Amygdala (tissue), 56 donors: ENCODE results near the gene SPEF2.

Source experiments
- DNase-seq, 56 donors: peaks; one replicate each; lab custom pipeline; 2025; lab: John Stamatoyannopoulos, UW

SPEF2 gene, protein sequence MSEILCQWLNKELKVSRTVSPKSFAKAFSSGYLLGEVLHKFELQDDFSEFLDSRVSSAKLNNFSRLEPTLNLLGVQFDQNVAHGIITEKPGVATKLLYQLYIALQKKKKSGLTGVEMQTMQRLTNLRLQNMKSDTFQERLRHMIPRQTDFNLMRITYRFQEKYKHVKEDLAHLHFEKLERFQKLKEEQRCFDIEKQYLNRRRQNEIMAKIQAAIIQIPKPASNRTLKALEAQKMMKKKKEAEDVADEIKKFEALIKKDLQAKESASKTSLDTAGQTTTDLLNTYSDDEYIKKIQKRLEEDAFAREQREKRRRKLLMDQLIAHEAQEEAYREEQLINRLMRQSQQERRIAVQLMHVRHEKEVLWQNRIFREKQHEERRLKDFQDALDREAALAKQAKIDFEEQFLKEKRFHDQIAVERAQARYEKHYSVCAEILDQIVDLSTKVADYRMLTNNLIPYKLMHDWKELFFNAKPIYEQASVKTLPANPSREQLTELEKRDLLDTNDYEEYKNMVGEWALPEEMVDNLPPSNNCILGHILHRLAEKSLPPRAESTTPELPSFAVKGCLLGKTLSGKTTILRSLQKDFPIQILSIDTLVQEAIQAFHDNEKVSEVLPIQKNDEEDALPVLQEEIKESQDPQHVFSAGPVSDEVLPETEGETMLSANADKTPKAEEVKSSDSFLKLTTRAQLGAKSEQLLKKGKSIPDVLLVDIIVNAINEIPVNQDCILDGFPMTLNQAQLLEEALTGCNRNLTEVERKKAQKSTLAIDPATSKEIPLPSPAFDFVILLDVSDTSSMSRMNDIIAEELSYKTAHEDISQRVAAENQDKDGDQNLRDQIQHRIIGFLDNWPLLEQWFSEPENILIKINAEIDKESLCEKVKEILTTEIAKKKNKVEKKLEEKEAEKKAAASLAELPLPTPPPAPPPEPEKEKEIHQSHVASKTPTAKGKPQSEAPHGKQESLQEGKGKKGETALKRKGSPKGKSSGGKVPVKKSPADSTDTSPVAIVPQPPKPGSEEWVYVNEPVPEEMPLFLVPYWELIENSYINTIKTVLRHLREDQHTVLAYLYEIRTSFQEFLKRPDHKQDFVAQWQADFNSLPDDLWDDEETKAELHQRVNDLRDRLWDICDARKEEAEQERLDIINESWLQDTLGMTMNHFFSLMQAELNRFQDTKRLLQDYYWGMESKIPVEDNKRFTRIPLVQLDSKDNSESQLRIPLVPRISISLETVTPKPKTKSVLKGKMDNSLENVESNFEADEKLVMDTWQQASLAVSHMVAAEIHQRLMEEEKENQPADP (N-terminal part only)

DNA sequence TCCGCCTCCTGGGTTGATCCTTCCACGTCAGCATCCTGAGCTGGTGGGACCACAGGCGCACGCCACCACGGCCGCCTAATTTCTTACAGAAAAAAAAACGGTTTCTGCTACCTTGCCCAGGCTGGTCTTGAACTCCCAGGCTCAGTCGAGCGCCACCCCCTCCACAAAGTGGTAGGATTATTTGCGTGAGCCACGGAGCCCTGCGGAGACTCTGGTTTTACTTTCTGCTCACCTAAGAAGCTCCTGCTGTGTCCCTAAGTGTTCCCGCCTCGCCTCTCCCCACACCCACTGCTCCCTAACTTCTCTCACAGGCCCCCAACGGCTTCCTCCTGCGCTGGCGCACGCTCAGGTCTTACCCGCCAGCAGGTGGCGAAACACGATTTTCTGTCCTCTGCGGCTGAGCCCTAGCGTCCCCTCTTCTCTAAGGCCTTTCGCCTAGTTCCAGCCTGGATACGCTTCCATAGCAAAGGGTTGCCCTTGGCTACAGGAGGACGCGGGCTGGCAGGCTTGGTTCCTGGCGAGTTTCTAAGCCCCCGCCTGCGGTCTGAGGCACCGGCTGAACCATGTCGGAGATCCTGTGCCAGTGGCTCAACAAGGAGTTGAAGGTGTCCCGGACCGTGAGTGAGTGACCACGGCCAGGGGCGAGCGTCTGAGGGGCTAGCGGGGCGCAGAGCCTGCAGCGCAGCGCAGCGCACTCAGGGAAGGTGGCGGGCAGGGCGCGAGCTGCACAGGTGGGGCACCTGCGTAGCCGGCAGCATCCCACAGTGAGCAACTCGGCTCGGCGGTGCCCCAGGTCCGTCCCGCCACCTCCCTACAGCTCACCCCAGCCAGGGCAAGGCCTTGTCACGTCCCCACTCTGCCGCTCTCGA is at the start of gene SPEF2:
SPEF2 (plus strand) TSS at position 429 of the 869 bp plus-strand sequence; CDS start at position 564, 135 bp downstream.
- peak; percentile 13 to 84 (median 66) for DNase-seq

DNA sequence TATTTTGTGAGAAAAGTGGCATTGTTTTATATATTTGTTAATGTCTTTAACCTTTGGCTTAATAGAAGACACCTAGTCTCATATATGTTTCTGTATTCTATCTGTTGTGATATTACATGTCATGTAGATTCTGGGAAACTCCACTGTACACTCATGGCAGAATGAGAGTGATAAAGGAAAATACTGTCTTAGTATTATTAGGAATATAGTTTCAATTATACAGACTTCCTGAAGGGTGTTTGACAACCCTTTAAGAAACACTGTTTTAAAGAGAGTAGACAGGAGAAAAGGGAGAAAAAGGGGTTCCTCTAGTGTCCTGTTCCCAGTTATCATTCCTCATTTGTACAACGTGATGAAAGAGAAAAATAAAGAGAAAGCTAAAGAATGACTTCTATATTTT is 42.1 kb upstream of the SPEF2 start:
- DNase-seq: no peak

DNA sequence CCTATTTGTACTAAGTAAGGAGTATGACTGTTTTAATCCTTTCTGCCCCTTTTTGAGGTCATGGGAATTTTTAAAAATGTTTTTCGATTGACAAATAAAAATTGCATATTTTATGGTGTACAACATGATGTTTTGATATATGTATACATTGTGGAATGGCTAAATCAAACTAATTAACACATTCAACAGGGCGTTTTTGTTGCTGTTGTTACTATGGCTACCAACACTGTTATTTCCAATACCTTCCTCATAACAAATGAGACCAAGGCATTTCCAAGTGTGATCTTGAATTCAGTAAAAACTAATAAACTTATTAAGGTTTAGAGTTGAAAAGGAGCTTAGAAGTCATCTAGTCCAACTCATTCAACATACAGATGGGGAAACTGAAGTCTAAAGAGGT is 30.2 kb upstream of the SPEF2 start:
- DNase-seq: no peak

DNA sequence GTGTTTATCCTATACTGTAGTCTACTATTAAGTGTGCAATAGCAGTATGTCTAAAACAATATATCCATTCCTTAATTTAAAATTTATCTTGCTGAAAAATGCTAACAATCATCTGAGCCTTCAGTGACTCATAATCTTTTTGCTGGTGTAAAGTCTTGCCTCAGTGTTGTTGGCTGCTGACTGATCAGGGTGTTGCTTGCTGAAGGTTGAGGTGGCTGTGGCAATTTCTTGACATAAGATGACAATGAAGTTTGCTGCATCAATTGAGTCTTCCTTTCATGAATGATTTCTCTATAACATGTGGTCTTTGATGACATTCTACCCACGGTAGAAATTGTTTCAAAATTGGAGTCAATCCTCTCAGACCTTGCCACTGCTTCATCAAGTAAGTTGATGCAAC is 24.3 kb upstream of the SPEF2 start:
- no peak for DNase-seq

DNA sequence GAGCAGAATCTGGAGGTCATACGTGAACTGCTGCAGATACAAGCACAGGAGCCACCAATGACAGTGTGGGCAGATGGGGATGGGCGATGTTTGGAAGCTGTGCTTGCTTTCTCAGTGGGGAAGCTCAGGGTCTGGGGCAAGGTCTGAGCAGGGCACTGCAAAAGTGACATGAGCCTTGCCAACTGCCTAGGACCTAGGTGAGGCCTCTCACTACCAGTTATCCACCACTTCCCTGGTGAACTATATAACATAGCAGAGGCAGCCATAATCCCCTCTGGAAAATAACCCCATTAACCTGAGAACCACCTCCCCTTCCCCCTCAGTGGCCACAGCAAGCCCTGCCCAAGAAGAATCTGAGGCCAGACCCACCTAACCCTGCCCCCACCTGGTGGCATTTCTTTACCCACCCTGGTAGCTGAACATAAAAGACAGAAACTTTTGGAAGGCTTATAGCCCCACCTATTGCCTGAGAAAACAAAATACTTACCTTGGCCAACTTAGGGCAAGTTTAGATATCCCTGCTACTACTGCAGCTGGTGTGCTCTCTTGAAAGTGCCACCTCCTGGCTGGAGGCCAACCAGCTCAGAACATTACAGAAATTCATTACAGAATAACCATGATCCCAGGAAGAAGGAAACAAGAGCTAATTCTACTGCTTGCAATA is 18.8 kb upstream of the SPEF2 start:
- DNase-seq: no peak

DNA sequence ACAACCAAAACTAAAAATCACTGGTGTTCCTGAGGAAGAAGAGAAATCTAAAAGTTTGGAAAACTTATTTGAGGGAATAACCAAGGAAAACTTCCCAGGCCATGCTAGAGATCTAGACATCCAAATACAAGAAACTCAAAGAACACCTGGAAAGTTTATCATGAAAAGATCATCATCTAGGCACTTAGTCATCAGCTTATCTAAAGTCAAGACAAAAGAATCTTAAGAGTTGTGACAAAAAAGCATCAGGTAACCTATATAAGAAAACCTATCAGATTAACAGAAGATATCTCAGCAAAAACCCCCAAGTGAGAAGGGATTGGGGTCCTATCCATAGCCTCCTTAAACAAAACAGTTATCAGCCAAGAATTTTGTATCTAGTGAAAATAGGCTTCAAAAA is 17.1 kb upstream of the SPEF2 start:
- DNase-seq: no peak

DNA sequence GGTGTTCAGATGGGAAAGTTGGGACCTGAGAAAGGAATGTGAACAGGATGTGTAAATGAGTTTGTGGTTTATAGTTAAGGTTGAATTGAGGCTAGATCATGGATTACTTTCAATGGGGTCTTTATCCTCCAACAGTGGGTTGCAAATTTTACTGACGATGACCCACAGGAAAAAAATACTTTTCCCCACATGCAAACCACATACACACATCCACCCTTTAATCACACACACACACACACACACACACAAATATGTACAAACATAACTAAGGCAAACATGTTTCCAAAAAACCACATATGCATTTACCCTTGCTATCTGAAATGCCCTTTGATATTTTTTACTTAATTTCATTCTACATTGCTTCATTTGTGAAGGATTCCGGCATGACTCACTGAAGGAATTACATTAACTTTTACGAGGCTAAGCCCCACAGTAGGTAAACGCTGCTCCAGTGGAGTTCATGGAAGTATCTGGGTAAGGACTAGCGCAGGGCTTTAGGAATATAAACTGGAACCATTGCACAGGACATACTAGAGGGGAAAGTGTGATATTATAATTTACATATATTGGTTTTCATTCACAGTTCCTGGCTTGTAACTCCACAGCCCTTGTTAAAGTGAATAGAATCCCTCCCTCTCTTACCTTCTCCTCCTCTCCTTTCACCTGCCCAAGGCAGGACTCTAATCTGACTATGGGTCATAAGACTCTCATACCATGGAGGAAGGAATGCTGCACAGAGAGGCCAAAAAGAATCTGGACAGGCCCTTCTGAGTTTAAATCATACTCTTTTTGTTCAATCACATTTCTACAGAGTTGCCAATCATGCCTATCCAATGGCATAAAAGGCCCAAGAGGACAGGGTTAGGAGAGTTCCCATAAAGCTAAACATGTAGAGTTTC is 8.5 kb upstream of the SPEF2 start:
- no peak for DNase-seq

DNA sequence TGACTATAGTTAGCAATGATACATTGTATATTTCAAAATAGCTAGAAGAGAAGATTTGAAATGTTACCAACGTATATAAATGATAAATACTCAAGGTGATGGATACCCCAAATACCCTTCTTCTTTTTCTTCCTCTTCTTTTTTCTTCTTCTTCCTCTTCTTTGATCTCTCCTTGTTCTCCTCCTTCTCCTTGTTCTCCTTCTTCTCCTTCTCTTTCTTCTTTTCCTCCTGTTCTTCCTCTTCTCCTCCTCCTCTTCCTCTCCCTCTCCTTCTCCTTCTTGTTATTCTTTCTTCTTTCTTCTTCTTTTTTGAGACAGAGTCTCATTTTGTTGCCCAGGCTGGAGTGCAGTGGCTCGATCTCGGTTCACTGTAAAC is 616 bp upstream of the SPEF2 start:
- no peak for DNase-seq

DNA sequence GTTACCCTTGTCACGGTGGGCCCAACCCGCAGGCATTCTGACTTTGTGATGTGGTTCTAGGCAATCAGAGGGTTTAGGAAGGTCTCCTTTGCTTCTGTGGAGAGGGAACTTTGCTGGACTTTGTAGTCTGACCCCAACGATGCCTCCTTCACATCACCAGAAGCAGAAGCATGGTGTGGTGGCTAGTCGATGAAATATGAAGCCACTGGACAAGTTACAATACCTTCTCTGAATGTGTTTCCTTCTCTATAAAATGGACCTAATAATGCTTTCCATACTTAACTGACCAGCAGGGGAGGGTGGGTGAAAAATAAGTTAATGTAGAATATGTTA is 607 bp downstream of the SPEF2 start:
- DNase-seq: no peak

DNA sequence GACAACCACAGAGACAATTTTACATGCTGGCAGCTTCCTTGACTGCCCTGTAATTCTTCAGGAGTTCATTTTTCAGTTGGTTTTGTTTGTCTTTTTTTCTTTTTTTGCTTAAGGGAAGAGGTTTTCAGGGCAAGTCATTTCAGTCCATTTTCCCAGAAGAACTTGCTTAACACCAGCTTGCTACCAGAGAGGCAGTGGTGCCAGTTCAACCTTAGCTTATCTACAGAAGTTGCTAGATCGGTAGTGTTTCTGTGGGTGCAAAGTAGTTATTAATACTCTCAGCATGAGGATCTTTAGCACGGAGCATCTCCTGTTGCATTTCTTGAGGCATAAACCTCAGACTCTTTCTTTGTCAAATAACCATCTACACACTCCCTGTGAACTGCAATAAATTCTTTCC is 1.1 kb downstream of the SPEF2 start:
- DNase-seq: no peak

DNA sequence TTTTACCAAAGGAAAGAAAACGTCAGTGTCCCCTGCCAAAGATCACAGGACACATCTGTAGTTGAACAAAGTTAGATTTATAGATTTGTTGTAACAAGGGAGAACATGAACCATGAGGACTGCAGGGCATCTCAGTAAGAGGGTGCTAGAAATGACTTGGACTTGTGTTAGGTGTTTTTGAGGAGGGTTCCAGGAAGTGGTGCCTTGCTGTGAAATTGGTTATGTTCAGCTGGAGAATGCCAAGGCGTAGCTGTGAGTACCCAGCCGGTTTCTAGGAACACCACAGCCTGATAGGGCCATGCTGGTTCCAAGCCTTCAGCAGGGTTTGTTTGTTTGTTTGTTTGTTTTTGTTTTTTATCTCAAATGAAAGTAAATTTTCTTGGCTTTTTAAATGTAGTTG is 5.3 kb downstream of the SPEF2 start:
- no peak for DNase-seq

DNA sequence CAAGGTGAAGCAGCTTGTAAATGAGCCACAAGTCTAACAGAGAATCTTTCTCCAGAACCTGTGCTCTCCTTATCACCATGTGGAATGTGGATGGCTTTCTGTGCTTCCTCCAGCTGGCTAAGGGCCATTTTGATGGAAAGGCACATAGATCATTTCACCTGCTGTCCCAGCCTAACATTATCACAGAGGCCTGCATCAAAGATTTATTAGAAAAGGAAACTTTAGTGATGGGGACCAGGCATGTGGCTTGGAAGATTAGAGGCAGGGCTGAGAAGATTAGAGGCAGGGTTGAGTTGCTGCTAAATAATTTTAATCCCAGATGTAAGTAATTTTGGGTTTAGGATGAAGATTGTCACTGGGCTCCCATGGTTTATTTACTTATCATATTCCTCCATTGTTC is 6.3 kb downstream of the SPEF2 start:
- no peak for DNase-seq

DNA sequence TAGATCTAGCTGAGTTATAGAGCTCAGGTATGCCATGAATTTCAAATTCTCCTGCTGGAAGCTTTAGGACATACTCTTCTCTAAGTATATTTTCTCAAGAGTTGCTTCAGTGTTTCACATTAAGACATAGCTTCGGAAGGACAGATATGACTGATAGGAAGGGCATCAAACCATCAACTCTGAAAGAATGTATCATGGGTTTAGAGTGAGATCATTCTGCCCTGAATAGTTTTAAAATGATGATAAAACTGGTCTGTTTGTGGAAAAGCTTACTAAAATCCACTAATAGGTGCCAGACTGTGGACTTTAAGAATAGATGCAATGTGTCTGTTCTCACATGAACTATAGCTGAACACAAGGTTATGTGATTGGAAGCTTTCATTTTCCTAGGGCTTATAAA is 8.4 kb downstream of the SPEF2 start:
- DNase-seq: no peak

DNA sequence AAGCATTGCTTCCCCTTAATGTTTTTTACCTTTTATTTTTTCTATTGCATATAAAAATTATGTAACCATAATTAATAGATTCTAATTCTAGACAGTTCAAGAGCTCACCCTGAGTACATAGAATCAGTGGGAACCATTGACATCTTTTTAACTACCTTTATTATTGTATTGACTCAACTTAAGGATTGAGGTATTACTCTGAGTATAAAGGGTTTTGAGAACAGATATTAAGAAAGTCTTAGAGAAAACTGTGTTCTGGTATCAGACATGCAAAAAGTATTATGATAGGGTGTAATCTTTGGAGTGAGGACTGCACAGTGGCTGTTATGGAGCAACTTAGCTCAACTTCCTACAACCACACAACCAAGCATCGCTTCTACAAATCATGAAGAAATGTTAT is 8.9 kb downstream of the SPEF2 start:
- no peak for DNase-seq

DNA sequence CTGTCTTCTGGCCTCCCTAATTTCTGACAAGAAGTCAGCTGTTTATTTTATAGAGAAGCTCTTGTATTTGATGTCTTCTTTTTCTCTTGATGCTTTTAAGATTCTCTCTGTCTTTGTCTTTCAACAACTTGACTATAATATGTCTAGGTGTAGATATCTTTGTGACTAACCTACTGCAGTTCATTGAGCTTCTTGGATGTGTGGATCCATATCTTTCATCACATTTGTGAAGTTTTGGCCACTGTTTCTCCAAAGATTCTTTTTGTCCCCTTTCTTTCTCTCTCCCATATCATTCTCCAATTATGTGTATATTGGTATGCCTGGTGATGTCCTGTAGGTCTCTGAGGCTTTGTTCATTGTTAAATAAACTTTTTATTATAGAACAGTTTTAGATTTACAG is 16.7 kb downstream of the SPEF2 start:
- DNase-seq: no peak

DNA sequence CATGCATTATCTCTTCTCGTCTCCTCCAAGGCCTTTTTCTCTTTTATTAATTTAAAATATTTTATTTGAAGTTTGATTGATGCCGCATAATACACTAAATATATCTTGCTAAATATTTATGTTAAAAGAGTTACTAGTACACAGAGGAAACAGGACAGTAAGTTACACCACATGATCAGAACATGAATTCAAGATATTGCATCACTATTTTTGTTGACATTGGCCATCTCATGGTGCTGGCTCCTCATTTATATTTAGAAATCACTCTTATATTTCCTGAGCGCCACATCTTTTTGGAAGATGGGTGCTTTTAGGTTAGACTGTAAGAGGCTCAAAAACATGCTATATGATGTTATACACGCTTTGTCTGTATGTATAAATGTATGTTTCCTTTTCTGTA is 23.0 kb downstream of the SPEF2 start:
- DNase-seq: no peak

DNA sequence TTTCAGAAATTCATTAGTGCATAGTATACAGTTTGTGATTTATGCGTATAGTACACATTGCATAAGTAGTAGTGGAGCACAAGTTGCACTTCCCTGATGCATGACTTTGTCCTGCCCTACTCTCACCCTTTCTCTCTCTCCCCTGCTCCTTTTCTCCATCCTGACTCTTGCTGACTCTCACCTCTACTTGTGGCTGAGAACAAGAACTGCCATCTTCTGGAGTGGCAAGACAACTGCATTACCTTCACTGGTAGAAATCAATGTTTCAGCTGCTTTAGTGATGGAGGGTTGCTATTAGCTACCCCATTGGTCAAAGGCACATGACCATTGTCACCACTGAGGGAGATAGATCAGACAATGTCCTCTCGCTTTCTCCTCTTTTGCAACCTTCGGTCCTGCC is 26.9 kb downstream of the SPEF2 start:
- no peak for DNase-seq

DNA sequence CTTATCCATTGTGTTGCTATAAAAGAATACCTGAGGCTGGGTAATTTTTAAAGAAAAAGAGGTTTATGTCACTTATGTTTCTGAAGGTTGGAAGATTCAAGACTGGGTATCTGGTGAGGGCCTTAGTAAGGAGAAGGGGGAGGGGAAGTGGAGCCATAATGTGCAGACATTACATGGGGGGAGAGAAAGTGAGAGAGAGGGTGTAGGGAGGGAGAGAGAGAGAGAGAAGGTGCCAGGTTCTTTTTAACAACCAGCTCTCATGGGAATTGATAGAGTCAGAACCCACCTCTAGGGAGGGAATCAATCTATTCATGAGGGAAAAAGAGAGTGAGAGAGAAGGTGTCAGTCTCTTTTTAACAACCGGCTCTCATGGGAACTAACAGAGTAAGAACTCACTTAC is 29.5 kb downstream of the SPEF2 start:
- DNase-seq: no peak

DNA sequence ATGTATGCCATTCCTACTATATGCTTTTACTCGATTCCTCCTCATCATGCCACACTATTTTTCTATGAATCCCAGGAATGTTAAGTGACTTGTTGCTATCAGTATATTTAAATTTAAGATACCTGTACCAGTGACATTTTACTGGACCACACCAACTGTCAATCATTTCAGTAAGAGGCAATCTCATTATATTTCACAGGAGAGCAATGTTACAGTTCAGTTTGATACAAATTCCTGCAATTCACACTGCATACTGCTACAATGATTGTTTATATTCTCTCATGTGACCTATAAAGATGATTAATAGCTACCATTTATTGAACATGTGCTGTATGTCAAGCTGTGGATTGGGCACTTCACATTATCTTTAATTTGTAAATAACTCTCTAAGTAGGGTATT is 30.0 kb downstream of the SPEF2 start:
- no peak for DNase-seq
